Mammary epithelial cell (primary cell): Measurements from ENCODE around the gene VKORC1L1.
"Not testable (repeated sequence)": the region's sequence is repeated elsewhere in the genome, so short reads cannot be mapped to it uniquely, and the experiment has no call there.

Experiments
- CTCF ChIP-seq, 2 donors: IDR thresholded peaks in 1 of 2; conservative IDR thresholded peaks in 1 of 2; 2 replicates each; pipeline ENCODE4 v1.5.1; 2011 to 2012; ENCODE audit warnings: inconsistent platforms in 2 of 2, low read length in 2 of 2, mild to moderate bottlenecking in 2 of 2, control low read depth in 1 of 2, low read depth in 1 of 2; ENCODE audit not compliant: insufficient read depth in 1 of 2; ENCODE audit errors: extremely low read depth in 1 of 2
- EZH2 ChIP-seq: IDR thresholded peaks from 2 replicates; pipeline ENCODE4 v1.6.1; 2012; ENCODE audit warnings: low read length, inconsistent platforms, borderline replicate concordance

- not testable (repeated sequence) for TF ChIP-seq CTCF (conservative IDR thresholded peaks at IDR 0.05 in 1 of 2, IDR thresholded peaks at IDR 0.05 in 1 of 2; ENCODE audit: extremely low read depth in 1 of 2, insufficient read depth in 1 of 2, low read depth in 1 of 2, low read length in 2 of 2); EZH2
These were observed 36.2 kb upstream of the VKORC1L1 start for GRCh38 chr7:65836684-65837083.
